ENCODE results near the gene DUOX1. TPM values are rescaled to one million over a fixed set of nuclear protein-coding genes. Genes with fewer than 3 reads are reported as not detected.

The DUOX1 gene
- total and polyA plus RNA-seq, 11 donors, result 0.11 to 1.6 (median 0.52) TPM

GRCh38 chr15:45205192-45205591 is 75.4 kb downstream of the DUOX1 start:
- Histone ChIP-seq H3K27ac (no peak overlapping the region), H3K27me3 (no peaks in the 10 kb centered on the region), H3K4me1 (peaks cover 0 to 36% (median 0%) of the 10 kb centered on the region in 12 donors), H3K4me3 (no peak overlapping the region), H3K9me3 (no peaks in the 10 kb centered on the region), H3K36me3 (no peaks in the 10 kb centered on the region)
- intact Hi-C loops (cut with DNase I), result loop anchor here in 5 of 10 donors (2.0 to 10.0 kb wide), 5 partner anchors 67 to 196 kb away; no protein-coding TSS in a partner anchor
- DNase-seq, result peak in 3 of 5 donors; percentile 43 to 60 (median 48)
- 0 to 7% (median 3%) methylated on average over 2 of the region's 2 CpGs for WGBS, 4 donors
- ATAC-seq, result no peak
- TF ChIP-seq CTCF (IDR thresholded peaks at IDR 0.05) (peak; percentile 65 to 80 (median 72)), POLR2A (IDR thresholded peaks at IDR 0.05) (no peak)

DNA sequence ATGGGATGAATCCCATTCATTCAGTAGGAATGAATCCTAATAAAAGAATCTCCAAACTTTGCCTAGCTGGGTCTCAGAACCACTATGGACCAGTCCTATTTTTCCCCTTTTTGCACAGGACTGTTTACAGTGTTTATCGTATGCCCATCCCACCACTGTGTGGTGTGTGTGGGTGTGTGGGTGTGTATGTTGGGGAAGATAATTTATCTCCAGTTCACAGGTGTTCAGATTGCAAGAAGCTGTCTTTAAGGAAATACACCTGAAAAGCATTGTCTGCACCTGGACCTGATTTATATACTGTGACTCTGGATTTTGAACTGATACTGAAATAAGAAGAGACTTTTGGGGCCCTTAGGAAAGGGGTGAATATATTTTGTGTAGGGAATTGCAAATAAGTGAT is 82.7 kb downstream of the DUOX1 start:
- 88 to 95% (median 90%) methylated on average over 1 of the region's 1 CpG for WGBS, 4 donors
- TF ChIP-seq CTCF (IDR thresholded peaks at IDR 0.05) (no peak), POLR2A (IDR thresholded peaks at IDR 0.05) (no peak)
- no peak for ATAC-seq
- Histone ChIP-seq H3K27me3 (no peaks in the 10 kb centered on the region), H3K4me3 (no peak overlapping the region), H3K9me3 (no peaks in the 10 kb centered on the region), H3K27ac (no peak overlapping the region), H3K36me3 (no peaks in the 10 kb centered on the region), H3K4me1 (no peaks in the 10 kb centered on the region)
- intact Hi-C loops (cut with DNase I), result no loop called here
- no peak for DNase-seq

Other genes with a start within 250 kb of the DUOX1 start
- not detected for gene TERB2, start 173.3 kb upstream of the DUOX1 start, total RNA-seq
- not detected for gene TERB2, start 173.3 kb upstream of the DUOX1 start, polyA plus RNA-seq
- gene SORD, start 106.8 kb upstream of the DUOX1 start, total RNA-seq, result 10 to 100 TPM in 5 of 9 donors, 1 to 10 TPM in 4; 5.7 to 16.7 (median 11.0) TPM
- gene SORD, start 106.8 kb upstream of the DUOX1 start, polyA plus RNA-seq, result 1 to 10 TPM; 3.4 to 6.4 TPM
- gene DUOX2, start 15.8 kb upstream of the DUOX1 start, total RNA-seq, result 1 to 10 TPM in 1 of 9 donors, under 1 TPM in 8; 0.02 to 1.4 (median 0.11) TPM
- gene DUOX2, start 15.8 kb upstream of the DUOX1 start, polyA plus RNA-seq, result under 1 TPM; 0.03 to 0.53 TPM
- not detected for gene DUOXA2, start 15.7 kb upstream of the DUOX1 start, total RNA-seq
- gene DUOXA2, start 15.7 kb upstream of the DUOX1 start, polyA plus RNA-seq, result under 1 TPM in 1 of 2 donors, not detected in 1; 0.03 TPM
- gene DUOXA1, start 115 bp upstream of the DUOX1 start, total RNA-seq, result 1 to 10 TPM in 1 of 9 donors, under 1 TPM in 5, not detected in 3; 0.21 to 1.3 (median 0.31) TPM
- under 1 TPM; 0.11 to 0.53 TPM for gene DUOXA1, start 115 bp upstream of the DUOX1 start, polyA plus RNA-seq
- 1 to 10 TPM; 2.4 to 7.9 (median 3.9) TPM for gene SHF, start 58.0 kb downstream of the DUOX1 start, total RNA-seq
- gene SHF, start 58.0 kb downstream of the DUOX1 start, polyA plus RNA-seq, result 1 to 10 TPM; 1.9 to 4.6 TPM
- gene SLC28A2, start 122.2 kb downstream of the DUOX1 start, total RNA-seq, result not detected
- gene SLC28A2, start 122.2 kb downstream of the DUOX1 start, polyA plus RNA-seq, result not detected
- 100 to 1,000 TPM in 1 of 9 donors, 10 to 100 TPM in 8; 12.9 to 121 (median 29.7) TPM for gene GATM, start 248.6 kb downstream of the DUOX1 start, total RNA-seq
- 1 to 10 TPM; 8.3 to 9.1 TPM for gene GATM, start 248.6 kb downstream of the DUOX1 start, polyA plus RNA-seq